HPDE6-E6E7 (cell line): ENCODE results near the gene ADGRG3.
A peak's percentile ranks its signal among the peaks of the same experiment; 100 is the strongest.

Source experiments
- DNase-seq: peaks from one replicate; pipeline ENCODE4 v3.0.0; 2011; ENCODE audit warnings: missing footprints; ENCODE audit errors: extremely low spot score

Gene ADGRG3, protein sequence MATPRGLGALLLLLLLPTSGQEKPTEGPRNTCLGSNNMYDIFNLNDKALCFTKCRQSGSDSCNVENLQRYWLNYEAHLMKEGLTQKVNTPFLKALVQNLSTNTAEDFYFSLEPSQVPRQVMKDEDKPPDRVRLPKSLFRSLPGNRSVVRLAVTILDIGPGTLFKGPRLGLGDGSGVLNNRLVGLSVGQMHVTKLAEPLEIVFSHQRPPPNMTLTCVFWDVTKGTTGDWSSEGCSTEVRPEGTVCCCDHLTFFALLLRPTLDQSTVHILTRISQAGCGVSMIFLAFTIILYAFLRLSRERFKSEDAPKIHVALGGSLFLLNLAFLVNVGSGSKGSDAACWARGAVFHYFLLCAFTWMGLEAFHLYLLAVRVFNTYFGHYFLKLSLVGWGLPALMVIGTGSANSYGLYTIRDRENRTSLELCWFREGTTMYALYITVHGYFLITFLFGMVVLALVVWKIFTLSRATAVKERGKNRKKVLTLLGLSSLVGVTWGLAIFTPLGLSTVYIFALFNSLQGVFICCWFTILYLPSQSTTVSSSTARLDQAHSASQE

DNA sequence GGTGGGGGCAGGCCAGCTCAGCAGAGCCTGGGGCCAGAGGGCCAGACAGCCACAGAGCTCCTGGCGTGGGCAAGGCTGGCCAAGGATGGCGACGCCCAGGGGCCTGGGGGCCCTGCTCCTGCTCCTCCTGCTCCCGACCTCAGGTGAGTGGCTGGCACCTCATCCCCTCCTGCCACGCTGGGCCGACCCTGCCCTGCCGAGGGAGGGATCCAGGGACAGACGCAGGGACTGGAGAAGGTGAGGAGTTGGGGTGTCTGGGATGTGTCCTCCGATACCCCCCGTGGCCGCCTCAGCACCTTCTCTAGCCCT is at the start of gene ADGRG3:
Gene ADGRG3 (plus strand): TSS at position 44 of the 309 bp plus-strand sequence. CDS start 42 bp downstream, at position 86.
- no peak for DNase-seq

DNA sequence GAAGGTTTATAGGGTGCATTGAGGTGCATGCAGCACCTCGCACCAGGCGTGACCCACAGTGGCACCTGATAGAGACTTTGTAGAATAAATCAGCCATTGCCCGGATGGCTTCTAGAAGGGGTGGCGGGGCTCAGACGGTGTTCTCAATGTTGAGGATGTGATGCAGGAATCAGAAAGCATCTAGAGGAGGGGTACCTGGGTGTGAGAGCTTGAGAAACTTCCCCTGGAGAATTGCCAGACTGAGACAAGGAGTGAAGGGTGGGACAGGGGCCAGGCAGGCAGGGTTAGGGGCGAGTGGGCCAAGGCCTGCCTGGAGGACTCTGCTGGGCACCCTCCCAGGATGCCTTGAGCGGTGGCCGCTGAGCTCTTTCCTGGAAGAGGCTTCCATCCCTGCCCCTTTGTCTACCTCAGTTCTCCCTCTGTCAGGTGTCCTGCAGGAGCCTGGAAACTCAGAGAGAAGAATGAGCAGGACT is 48.9 kb upstream of the ADGRG3 start:
- DNase-seq: no peak

DNA sequence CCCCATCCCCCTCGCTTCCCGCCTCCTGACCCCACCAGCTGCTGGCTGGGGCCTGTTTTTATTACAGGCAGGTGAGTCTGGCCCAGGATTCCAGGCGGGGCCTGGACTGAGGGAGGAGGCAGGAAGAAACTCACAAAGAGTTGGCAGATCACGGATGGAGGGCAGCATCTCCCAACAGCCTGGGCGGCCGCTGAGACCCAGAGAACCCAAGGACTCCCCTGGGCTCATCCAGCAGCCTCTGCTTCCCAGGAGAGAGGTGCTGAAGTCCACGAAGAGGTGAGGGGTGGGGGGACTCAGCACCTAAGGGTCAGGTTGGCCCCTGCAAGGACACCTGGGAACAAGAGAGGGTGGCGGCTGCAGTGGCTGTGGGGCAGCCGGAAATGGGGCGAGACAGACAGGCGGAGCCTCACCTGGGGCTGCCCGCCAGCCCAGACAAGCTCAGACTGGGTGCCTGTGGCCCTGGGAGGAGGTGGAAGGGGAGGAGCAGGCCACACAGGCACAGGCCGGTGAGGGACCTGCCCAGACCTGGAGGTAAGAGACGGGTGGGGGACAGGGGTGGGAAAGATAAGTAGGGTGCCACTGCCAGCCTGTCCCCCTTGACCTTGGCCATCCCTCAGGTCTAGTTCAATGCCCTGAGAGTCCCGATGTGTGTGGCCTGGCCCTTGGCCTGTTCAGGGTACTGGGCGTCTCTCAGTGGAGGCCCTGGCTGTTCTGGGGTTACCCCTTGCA is 48.3 kb upstream of the ADGRG3 start:
- peak; percentile 95 for DNase-seq

DNA sequence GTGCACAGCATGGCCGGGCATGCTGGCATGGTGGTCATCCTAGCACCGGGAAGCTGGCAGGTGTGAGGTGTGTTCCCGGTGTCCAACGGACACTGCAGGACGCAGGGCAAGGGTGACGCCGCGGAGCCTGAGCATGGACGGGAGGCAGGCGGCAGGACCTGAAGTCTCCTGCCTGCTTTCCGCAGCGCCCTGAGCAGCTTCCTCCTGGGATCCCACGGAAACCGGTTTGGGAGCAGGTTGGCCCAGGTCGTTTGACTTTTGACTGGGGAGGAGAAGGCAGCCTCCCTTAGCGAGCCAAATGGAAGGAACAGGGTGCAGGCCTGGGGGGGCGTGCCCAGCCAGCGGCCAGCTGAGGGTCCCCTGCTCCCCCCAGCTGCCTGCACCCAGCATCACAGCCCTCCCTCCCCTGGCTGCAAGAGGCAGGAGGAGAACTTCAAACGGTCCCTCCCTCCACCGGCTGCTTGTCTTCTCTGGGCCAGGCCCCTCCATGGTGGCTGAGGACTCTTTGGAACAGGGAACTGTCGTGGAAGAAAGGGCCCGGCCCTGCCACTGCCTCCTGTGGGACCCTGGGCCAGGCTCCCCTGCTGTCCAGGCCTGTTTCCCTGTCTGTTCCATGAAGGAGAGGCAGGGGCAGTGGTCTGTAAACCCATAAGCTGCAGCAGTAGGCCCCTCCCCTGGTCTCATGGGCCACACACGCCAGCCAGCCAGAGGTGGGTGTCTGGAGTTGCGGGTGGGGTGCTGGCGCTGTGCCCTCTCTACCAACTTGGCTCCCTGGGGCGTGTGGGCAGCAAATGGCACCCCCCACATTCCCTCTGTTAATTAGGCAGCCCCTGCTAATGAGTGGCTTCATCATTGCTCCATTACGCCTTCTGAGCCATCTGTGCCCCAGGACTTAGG is 47.5 kb upstream of the ADGRG3 start:
- peak; percentile 74 for DNase-seq

DNA sequence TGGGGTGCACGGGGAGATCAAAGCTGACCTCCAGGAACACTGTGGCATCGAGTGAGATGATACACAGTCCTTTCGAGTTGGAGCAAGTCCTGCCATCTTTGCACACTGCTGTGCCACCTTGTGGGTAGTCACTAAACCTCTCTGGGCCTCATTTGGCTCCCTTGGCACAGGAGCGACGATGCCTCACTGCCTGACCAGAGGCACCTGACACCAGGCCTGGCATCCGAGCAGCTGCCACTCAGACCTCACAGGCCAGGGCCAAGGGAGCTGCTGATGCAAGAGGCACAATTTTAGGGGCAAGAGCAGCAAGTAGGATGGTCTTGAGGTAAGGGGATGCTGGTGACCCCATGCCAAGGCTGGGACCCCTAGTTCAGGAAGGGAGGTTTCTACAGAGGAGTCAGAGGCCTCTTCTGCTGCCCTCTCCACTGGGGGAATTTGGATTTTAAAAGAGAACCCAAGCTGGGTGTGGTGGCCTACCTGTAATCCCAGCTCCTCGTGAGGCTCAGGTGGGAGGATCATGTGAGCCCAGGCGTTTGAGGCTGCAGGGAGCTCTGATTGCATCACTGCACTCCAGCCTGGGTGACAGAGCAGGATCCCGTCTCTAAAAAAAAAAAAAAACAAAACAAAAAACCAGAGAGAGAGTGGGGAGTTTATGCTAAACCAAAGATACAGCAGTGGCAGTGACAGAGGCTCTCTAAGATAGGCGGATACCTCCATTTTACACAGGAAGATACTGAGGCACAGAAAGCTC is 46.4 kb upstream of the ADGRG3 start:
- DNase-seq: no peak

DNA sequence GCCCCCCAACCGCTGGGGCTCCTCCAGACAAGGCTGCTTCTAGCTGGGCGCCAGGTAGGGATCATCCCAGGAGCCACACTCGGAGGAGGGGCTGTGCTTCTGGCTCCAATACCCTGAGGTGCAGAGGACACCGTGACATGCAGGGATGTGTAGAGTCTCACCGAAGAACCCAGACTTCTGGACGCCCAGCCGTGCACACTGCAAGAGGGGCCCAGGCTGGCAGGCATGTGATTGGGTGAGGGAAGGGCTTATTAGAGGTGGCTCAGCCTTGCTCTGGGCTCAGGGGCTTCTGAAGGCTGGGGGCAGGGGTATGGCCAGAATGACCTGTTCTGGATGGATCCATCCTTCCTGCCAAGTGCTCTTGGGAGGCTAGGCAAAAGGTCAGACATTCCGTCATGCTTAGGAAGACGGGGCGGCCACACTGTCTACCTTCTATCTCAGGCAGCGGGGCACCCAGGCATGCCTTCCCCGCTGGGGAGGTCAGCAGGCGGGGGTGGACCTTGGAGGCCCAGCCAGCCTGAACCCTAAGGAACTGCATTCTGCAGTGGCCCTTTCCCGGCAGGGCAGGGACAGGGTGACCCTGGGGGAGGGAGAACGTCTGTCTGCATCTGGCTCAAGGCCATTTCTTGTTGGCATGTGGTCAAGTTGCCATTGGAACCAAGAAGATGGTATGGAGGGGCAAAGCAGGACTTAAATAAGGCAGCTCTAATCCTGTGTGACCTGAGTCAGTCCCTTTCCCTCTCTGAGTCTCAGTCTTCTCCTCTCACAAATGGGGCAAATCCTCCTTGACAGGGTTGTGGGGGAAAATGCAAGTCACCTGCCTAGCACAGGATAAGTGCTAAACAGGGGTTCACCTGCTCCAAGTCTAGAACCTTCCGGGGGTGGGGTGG is 45.5 kb upstream of the ADGRG3 start:
- no peak for DNase-seq

DNA sequence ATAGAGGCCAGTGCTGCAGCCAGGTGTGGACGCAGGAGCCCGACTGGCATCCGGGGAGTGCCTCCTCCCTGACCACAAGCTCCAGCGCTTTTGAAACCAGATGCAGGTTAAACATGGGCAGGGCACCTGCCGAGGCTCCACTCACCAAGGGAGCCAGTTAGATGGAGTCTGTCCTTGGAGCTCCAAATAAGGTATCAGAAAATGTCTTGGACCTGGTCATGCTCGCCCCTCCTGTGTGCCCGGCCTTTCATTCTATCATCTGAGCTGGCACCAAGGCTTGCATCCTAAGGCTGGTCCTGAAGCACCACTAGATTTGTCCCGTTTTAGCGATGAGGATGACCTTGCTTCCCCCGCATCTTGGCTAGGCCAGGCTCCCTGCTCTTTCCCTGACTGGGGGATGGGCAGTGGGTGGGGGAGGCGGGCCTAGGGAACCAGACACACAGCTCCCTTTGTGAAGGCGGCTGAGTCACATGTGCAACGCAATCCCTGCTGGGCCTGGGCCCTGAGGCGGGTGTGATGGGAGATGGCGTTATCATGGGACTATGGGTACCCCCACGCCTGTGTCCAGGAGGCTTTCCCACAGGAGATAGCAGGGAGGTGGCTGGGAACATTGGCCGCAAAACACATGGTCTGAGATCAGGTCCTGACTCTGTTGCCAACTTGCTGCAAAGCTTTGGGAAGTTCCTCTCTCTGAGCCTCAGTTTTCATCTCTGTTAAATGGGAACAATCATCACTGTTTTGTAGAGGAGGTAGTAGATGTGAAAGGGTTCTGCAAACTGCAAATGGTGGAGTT is 44.7 kb upstream of the ADGRG3 start:
- peak; percentile 86 for DNase-seq

DNA sequence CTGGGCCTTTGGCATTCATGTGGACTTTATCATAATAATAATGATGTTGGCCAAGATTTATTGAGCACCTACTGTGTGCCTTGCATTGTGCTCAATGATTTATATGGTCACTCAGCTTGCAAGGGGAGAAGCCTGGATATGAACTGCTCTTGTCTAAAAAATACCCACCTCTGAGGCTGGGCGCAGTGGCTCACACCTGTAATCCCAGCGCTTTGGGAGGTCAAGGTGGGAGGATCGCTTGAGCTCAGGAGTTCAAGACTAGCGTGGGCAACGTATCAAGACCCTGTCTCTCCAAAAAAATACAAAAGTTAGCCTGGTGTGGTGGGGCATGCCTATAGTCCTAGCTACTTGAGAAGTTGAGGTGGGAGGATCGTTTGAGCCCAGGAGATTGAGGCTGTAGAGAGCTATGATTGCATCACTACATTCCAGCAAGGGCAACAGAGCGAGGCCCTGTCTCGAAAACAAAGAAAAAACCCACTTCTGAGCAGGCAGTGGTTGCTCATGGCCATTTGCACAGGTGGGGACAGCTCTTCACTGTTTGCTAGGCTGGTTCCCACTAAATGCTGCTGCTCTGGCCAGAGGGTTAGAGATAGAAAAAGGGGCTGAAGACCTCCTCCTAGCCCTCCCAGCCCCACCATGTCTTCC is 43.9 kb upstream of the ADGRG3 start:
- no peak for DNase-seq

DNA sequence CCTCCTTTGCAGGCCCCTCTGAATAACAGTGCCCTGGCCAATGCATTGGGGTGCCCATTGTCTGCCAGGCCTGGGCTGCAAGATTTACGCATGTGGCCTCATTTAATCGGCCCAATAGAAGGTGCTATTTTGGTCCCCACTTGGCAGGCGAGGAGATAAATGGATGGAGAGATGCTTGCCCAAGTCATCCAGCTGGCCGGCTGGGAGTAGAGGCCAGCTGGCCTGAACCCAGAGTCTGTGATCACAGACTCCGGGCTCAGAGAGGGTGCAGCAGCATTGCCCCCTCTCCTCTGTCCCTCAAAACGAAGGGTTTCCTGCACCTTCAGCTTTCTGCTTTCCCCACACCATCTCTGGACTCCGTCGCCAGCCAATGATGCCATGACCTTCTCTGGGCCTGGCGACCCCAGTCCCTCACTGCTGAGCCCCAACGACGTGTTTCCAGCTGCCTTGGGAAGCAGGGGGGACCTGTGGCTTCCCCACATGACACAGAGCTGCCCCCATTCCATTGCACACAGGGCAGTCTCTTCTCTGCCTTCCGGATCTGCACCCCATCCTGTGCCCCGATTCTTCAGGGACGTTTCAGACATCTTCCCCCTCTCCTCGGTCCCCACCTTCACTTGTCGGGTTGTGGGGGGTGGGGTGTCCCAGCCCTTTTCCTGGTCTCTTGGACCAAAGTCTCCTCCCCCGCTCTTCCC is 43.2 kb upstream of the ADGRG3 start:
- DNase-seq: no peak

DNA sequence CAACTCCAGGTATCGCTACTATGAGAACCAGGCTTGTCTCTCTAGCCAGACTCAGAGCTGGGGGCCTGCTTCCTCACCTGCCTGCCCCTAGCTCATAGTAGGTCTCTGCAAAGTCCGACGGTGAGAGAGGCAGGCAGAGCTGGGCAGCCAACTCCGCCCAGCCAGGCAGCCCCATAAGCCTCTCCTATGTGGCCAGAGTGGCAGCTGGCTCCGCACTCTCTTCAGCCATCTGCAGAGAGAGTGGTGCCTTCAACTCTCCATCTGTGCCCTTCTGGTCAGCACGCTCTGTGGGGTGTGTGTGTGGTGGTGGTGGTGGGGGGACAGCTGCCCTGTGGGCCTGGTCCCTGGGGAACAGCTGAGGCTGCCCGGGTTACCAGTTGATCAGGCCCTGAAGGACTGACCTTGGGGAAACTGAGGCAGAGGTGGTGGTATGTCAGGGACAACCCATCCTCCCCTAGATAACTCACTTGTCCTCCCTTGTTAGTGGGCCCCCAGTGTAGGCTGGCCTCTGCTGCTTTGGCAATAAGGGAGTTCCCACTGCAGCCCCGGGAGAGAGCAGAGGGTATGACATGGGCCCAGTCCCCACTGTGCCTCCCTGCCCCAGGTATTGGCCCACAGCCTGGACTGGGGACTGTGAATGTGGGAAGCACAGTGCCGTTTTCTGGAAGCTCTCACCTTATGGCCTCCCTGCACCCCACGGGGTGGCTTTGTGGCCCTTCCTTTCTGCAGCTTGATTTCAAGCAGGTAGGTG is 41.5 kb upstream of the ADGRG3 start:
- no peak for DNase-seq

DNA sequence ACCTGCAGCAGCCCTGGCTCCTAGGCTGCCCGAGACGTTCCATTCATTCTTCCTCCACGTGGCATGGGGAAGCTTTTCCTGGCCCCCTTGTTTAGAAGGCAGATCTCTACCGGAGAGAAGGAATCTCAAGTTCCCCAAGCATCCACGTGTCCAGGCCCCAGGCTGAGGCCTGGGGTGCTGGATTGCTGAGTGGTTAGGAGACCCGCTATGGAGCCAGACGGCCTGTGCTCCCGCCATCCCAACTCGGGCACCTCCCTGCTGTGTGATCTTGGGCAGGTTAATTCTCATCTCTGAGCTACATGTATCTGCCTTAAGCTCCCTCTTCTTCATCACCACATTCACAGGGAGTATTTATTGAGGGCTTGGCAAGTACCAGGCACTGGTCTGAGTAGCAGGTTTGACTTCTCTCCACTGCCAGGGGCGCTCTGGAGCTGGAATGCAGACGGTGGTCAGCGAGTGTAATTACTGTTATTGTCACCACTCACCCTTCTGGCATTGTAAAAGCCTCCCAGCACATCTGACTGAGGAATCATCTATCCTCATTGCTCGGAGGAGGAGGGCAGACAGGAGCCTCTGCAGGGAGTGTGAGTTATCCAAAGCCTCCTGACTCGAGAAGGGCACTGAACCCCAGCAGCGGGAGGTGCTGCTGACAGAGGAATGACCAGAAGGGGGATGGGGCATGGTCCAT is 40.8 kb upstream of the ADGRG3 start:
- DNase-seq: no peak

DNA sequence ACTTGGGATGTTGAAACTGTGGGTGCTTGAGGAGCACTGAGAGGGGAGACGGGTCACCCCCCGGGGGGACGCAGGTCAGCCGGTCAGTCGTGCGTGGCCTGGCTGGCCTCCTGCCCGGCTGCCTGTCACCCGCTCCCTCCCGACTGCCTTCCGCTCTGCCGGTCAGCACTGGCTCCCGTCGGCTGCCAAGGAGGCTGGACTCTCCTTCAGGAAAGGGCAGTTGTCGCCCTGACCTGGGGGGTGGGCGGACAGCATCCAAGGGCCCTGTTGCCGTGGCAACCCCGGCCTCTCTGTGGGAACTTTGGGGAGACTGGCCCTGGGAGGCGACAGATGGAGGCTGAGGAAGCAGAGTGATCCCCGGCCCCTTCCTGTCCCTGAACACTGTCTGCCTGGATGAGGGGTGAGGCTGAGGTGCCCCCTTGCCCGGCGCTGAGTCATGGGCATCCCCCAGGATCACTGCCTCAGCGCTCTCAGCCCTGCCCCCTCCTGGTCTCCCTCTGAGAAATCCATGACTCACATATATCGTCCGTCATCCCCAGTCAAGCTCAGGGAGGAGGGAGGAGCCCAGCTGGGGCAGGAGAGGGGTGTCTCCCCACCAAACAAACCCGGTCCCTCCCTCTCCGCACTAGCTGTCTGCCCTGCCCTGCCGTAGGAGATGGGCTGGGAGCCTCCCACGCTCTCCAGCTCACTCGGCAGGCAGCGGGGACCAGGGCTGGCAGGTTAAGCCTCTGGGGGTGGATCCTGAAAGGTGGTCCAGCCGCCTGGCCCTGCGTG is 39.9 kb upstream of the ADGRG3 start, which contains the start of gene ADGRG1:
Gene ADGRG1 (plus strand): TSS at position 623 of the 774 bp plus-strand sequence. CDS start 21,658 bp downstream, outside the sequence.
- peak; percentile 99 for DNase-seq

DNA sequence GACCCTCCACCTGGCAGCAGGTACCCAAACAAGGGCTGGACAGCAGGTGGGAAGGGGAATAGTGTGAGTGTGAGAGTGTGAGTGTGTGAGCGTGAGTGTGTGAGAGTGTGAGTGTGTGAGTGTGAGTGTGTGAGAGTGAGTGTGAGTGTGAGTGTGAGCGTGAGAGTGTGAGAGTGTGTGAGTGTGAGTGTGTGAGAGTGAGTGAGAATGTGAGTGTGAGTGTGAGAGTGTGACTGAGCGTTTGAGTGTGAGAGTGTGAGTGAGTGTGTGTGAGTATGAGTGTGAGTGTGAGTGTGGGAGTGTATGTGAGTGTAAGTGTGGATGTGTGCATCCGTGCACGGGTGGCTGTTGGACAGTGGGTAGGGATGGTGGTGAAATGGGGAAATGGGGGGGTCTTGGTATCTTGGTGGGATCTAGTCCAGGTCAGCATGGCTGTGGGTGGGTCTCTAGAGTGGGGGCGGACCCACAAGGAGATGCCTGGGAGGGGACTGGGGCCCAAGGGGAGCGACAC is 39.3 kb upstream of the ADGRG3 start:
- DNase-seq: no peak

DNA sequence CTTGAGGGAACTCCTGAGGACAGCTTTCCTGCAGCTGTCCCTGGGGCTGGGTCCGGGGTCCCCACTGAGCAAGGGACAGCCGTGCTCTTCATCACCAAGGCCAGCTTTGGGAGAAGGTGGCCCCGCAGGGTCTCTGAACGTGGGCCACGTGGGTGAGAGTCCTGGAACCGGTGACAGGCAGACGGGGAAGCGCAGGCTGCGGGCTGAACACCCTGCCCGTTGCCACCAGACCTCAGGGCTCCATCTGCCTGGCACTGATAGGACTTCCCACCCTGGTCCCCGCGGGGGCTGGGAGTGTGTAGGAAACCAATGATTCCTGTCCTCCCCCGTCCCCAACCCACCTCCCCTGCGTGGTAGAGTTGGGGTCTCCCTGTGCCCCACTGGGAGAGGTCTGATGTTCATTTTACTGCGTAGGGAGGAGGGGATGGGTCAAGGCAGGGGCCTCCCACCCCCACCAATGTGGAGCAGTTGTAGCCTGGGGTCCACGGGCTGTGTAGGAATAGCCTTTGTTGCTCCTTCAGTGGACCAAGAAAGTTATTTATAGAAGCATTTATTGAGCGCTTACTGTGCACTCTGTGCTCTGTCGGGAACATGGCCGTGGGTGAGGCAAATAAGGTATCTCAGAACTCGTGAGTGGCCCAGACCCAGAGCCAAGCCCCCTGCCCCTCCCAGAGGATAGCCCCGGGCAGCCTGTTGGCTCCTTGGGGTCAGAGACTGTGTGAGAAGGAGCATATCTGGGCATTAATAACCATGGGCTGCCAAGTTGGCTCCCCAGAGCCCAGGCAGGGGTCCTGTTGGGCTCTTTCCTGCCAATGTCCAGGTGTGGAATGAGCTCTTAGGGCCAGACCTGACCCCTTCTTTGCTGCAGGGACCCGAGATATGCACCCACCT is 38.3 kb upstream of the ADGRG3 start:
- DNase-seq: no peak

DNA sequence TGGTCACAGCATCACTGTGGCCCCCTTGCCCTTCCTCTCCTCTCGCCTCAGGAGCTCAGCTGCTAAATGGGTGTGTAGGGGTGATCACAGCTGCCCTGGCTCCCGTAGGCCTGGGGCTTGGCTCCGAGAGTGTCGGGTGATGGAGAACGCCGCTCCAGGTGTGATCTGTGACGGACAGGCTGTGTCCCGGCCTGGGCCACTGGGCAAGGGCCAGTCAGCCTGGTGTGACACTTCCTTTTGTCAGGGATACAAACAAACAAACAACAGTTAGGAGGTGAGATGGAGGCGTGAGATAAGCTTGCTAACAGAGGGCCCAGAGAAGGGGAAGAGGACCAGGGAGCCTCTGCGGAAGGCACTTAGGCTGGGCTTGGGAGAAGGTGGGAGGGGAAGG is 37.7 kb upstream of the ADGRG3 start:
- no peak for DNase-seq
